Activated CD8-positive, alpha-beta memory T cell treated with anti-CD3 and anti-CD28 coated beads, Interleukin-2, amount 50 U/mL, for 1 hour (primary cell): ENCODE measurements around the gene FAM25C.
"Not testable (repeated sequence)": the region's sequence is repeated elsewhere in the genome, so short reads cannot be mapped to it uniquely, and the experiment has no call there.

Source experiments
- DNase-seq: peaks from one replicate; pipeline ENCODE4 v3.0.0-alpha.2; 2020; ENCODE audit errors: extremely low read depth

The FAM25C gene

DNA sequence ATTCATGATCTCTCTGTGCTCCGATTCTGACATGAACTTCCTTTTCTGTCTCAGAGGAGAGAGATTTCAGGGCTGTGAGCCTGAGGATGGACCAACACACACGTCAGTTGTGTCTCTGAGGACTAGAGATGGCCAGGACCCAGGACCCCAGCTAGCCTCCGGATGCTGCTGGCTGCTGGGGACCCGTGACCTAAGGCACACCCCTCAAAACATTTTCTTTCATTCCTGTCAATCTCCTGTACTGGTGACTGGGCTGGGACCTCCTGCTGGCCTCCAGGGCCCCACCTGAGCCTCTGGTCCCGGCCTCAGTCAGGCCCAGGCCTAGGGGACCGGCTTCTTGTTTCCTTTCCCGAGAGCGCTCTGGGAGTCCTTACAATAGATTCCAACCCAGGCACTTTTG, 42.4 kb downstream of the FAM25C start:
- DNase-seq, result not testable (repeated sequence)

DNA sequence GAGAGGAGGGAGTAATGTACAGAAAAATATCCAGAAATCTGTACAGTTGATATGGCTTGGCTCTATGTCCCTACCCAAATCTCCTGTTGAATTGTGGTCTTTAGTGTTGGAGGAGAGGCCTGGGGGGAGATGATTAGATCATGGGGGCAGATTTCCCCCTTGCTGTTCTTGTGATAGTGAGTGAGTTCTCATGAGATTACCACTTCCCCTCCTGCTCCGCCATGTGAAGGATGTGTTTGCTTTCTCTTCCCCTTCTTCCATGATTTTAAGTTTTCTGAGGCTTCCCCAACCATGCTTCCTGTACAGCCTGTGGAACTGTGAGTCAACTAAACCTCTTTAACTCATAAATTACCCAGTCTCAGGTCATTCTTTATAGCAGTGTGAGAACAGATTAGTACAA, 52.2 kb downstream of the FAM25C start:
- not testable (repeated sequence) for DNase-seq
